Astrocyte (in vitro differentiated cells and primary cell): ENCODE results near the gene SAMMSON. TPM values are rescaled to one million over a fixed set of nuclear protein-coding genes. Genes with fewer than 3 reads are reported as not detected.

Experiments
- DNase-seq: peaks from one replicate; pipeline ENCODE4 v3.0.0-alpha.2; 2010; ENCODE audit warnings: low read depth
- FAIRE-seq: peaks from 2 replicates; lab custom pipeline; 2011; peaks lifted over from hg19 to GRCh38; lab: Jason Lieb, UNC
- H2AFZ ChIP-seq: 2 replicates; pipeline ENCODE4 v1.6.0; 2012; ENCODE audit warnings: low read depth, low read length, inconsistent platforms
- H3K27ac ChIP-seq: 2 replicates; pipeline ENCODE4 v1.5.1; 2011; ENCODE audit warnings: low read depth, low read length, inconsistent platforms
- H3K27me3 ChIP-seq: 2 replicates; pipeline ENCODE4 v1.6.0; 2011; ENCODE audit warnings: low read length, inconsistent platforms; ENCODE audit not compliant: insufficient read depth
- H3K36me3 ChIP-seq: 2 replicates; pipeline ENCODE4 v1.5.1; 2011; ENCODE audit warnings: low read length, inconsistent platforms; ENCODE audit not compliant: insufficient read depth
- H3K4me1 ChIP-seq: 2 replicates; pipeline ENCODE4 v1.5.1; 2011; ENCODE audit warnings: low read length, inconsistent platforms; ENCODE audit not compliant: insufficient read depth
- H3K4me2 ChIP-seq: 2 replicates; pipeline ENCODE4 v1.6.0; 2012; ENCODE audit warnings: low read length, inconsistent platforms
- H3K4me3 ChIP-seq: 2 replicates; pipeline ENCODE4 v1.5.1; 2011; ENCODE audit warnings: low read depth, mild to moderate bottlenecking, low read length, inconsistent platforms; ENCODE audit not compliant: insufficient read depth
- H3K79me2 ChIP-seq: 2 replicates; pipeline ENCODE4 v1.6.0; 2012; ENCODE audit warnings: mild to moderate bottlenecking, low read length, inconsistent platforms; ENCODE audit not compliant: insufficient read depth
- H3K9ac ChIP-seq: 2 replicates; pipeline ENCODE4 v1.6.0; 2012; ENCODE audit warnings: mild to moderate bottlenecking, low read length, inconsistent platforms
- H3K9me3 ChIP-seq: 2 replicates; pipeline ENCODE4 v1.5.1; 2012; ENCODE audit warnings: low read depth, mild to moderate bottlenecking, low read length, inconsistent platforms; ENCODE audit not compliant: insufficient read depth
- H4K20me1 ChIP-seq: 2 replicates; pipeline ENCODE4 v1.6.0; 2012; ENCODE audit warnings: low read length, inconsistent platforms; ENCODE audit not compliant: insufficient read depth
- H3K27ac Mint-ChIP-seq: one replicate; pipeline ENCODE4 v1.8.0; 2021; ENCODE audit warnings: mild to moderate bottlenecking, mixed read lengths; ENCODE audit not compliant: unreplicated experiment
- H3K27me3 Mint-ChIP-seq: one replicate; pipeline ENCODE4 v1.8.0; 2021; ENCODE audit warnings: low read depth, mixed read lengths; ENCODE audit not compliant: unreplicated experiment
- H3K36me3 Mint-ChIP-seq: one replicate; pipeline ENCODE4 v1.8.0; 2021; ENCODE audit warnings: low read depth, mixed read lengths; ENCODE audit not compliant: unreplicated experiment
- H3K4me1 Mint-ChIP-seq: one replicate; pipeline ENCODE4 v1.8.0; 2021; ENCODE audit warnings: low read depth, mixed read lengths; ENCODE audit not compliant: unreplicated experiment
- H3K4me3 Mint-ChIP-seq: one replicate; pipeline ENCODE4 v1.8.0; 2021; ENCODE audit warnings: mild to moderate bottlenecking, moderate library complexity, mixed read lengths; ENCODE audit not compliant: unreplicated experiment
- H3K9me3 Mint-ChIP-seq: one replicate; pipeline ENCODE4 v1.8.0; 2021; ENCODE audit warnings: mild to moderate bottlenecking, mixed read lengths; ENCODE audit not compliant: unreplicated experiment
- EZH2 ChIP-seq: IDR thresholded peaks from 2 replicates; pipeline ENCODE4 v1.6.1; 2012; ENCODE audit warnings: mild to moderate bottlenecking, low read length, inconsistent platforms; ENCODE audit not compliant: insufficient read depth
- total RNA-seq: library from RNA; stranded (reverse); gene quantifications from 2 replicates; pipeline ENCODE4 v1.2.1, GENCODE V29; 2021
- TF ChIP-seq, protein P1 (sequence below): IDR thresholded peaks from 2 replicates; pipeline ENCODE4 v1.5.1; 2011; ENCODE audit warnings: low read depth, mild to moderate bottlenecking, inconsistent platforms, low read length, moderate library complexity; ENCODE audit not compliant: insufficient read depth

SAMMSON gene
- total RNA-seq, 1 donor from 2014 or later: not detected

DNA sequence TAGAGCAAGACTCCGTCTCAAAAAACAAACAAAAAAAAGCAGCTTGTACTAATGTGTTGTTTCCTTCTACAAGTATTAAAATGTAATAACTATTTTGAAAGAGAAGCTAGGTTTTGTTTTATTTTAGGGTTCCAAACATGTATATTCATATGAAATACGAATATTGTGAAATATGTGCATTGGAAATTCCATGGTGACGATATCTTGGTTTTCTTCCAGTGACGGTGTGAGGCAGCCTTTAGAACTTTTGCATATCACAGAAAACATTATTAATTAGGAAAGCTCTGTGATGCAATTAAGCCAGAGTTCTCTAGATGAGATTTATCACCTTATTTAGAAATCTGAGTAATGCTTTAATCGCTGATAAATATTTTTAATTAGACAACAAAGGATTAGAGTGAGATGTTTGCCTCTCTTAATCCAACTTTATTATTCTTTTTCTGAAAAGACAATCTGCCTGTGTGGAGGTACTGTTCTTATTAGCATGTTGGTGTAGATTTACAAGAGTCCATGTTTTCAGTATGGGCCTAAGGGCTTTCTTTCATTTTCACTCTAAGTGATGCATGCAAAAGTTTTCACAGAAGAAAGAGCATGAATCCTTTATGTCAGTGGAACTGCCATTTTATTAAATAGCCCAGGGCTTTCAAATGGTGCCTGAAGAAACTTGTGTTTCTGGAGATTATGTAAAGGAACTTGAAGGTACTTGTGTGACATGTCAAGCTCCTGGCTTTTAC lies 37.7 kb upstream of the SAMMSON start:
- no peak overlapping the region for H2AFZ ChIP-seq

DNA sequence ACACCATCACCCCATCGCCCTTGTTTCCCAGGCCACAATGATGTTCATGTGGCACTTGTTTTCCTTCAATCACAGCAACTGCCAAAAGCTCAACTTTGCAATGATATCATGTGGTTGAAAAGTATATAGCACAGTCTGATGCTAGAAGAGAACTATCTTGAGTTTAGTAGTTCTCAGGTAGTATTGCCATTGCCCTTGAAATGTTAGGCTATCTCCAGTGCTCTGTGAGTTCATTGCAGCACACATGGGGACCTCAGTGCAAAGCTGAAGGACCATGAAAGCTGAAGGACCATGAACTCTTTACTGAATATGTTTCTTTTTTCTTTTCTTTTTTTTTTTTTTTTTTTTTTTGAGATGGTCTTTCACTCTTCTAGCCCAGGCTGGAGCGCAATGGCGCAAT lies 35.9 kb upstream of the SAMMSON start:
- no peaks in the 10 kb centered on the region for H3K79me2 ChIP-seq
- no peak overlapping the region for H3K4me2 ChIP-seq
- Mint-ChIP-seq H3K9me3 (no peaks in the 10 kb centered on the region), H3K4me3 (no peak overlapping the region), H3K27me3 (no peaks in the 10 kb centered on the region), H3K4me1 (peaks cover 9% of the 10 kb centered on the region), H3K36me3 (no peaks in the 10 kb centered on the region), H3K27ac (no peak overlapping the region)
- no peak overlapping the region for H3K27ac ChIP-seq
- no peaks in the 10 kb centered on the region for H3K27me3 ChIP-seq
- no peaks in the 10 kb centered on the region for H3K36me3 ChIP-seq
- H3K9me3 ChIP-seq: no peaks in the 10 kb centered on the region
- no peak for DNase-seq
- H4K20me1 ChIP-seq: no peaks in the 10 kb centered on the region
- no peak overlapping the region for H2AFZ ChIP-seq
- FAIRE-seq: no peak
- no peak overlapping the region for H3K4me3 ChIP-seq
- TF ChIP-seq, protein P1, sequence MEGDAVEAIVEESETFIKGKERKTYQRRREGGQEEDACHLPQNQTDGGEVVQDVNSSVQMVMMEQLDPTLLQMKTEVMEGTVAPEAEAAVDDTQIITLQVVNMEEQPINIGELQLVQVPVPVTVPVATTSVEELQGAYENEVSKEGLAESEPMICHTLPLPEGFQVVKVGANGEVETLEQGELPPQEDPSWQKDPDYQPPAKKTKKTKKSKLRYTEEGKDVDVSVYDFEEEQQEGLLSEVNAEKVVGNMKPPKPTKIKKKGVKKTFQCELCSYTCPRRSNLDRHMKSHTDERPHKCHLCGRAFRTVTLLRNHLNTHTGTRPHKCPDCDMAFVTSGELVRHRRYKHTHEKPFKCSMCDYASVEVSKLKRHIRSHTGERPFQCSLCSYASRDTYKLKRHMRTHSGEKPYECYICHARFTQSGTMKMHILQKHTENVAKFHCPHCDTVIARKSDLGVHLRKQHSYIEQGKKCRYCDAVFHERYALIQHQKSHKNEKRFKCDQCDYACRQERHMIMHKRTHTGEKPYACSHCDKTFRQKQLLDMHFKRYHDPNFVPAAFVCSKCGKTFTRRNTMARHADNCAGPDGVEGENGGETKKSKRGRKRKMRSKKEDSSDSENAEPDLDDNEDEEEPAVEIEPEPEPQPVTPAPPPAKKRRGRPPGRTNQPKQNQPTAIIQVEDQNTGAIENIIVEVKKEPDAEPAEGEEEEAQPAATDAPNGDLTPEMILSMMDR: no peak
- no peak for TF ChIP-seq EZH2
- H3K9ac ChIP-seq: no peak overlapping the region
- H3K4me1 ChIP-seq: no peaks in the 10 kb centered on the region

More for the DNA sequence above, 37.7 kb upstream of the SAMMSON start:
- Histone ChIP-seq H3K4me2 (no peak overlapping the region), H3K9ac (no peak overlapping the region), H3K36me3 (no peaks in the 10 kb centered on the region), H3K4me3 (no peak overlapping the region), H3K27me3 (no peaks in the 10 kb centered on the region), H3K79me2 (no peaks in the 10 kb centered on the region), H3K27ac (no peak overlapping the region), H3K4me1 (no peaks in the 10 kb centered on the region), H3K9me3 (no peaks in the 10 kb centered on the region), H4K20me1 (no peaks in the 10 kb centered on the region)
- no peak overlapping the region for H3K27ac Mint-ChIP-seq
- H3K4me1 Mint-ChIP-seq: peaks cover 9% of the 10 kb centered on the region
- no peak for FAIRE-seq
- H3K4me3 Mint-ChIP-seq: no peak overlapping the region
- DNase-seq: no peak
- TF ChIP-seq EZH2: no peak
- TF ChIP-seq, protein P1: no peak
- no peaks in the 10 kb centered on the region for H3K9me3 Mint-ChIP-seq
- H3K36me3 Mint-ChIP-seq: no peaks in the 10 kb centered on the region
- no peaks in the 10 kb centered on the region for H3K27me3 Mint-ChIP-seq

DNA sequence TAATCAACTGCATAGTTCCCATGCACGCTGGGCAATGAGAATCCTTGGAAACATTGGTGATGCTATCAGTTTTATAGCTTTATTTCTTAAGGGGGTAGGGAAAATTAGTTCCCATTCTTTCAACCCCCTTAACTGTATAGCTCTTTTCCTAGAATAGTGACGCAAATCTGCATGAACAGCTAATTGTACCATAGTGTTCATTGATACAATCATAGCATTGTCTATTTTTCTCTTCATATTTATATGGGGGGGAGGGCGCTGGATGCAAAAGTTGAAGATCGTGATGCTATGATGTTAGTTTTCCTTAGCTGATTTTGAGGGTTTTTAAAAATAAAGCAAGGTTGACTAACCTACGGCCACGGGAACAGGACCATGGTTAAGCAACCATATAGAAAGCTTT lies 32.4 kb upstream of the SAMMSON start:
- Histone ChIP-seq H3K27me3 (no peaks in the 10 kb centered on the region), H3K4me2 (no peak overlapping the region), H3K27ac (no peak overlapping the region), H3K4me1 (no peaks in the 10 kb centered on the region), H3K79me2 (no peaks in the 10 kb centered on the region), H3K4me3 (no peak overlapping the region), H3K9me3 (no peaks in the 10 kb centered on the region), H2AFZ (no peak overlapping the region), H3K9ac (no peak overlapping the region), H4K20me1 (no peaks in the 10 kb centered on the region), H3K36me3 (no peaks in the 10 kb centered on the region)
- Mint-ChIP-seq H3K4me1 (no peaks in the 10 kb centered on the region), H3K9me3 (no peaks in the 10 kb centered on the region), H3K27me3 (no peaks in the 10 kb centered on the region), H3K36me3 (no peaks in the 10 kb centered on the region), H3K27ac (no peak overlapping the region), H3K4me3 (no peak overlapping the region)
- no peak for TF ChIP-seq EZH2
- TF ChIP-seq, protein P1: no peak
- FAIRE-seq: no peak
- no peak for DNase-seq
